HG03575 (cell line): ENCODE results near the gene SLC6A8.
"Not testable (repeated sequence)": the region's sequence is repeated elsewhere in the genome, so short reads cannot be mapped to it uniquely, and the experiment has no call there.

Experiments used
- ATAC-seq: cut with Tn5 transposase; IDR thresholded peaks from one replicate; pipeline ENCODE4 v1.9.1; 2021; ENCODE audit not compliant: unreplicated experiment, insufficient number of reproducible peaks, low FRiP score; ENCODE audit errors: extremely low read depth

Gene SLC6A8

GRCh38 chrX:153689654-153690465 is 2.1 kb downstream of the SLC6A8 start:
- ATAC-seq: no peak

DNA sequence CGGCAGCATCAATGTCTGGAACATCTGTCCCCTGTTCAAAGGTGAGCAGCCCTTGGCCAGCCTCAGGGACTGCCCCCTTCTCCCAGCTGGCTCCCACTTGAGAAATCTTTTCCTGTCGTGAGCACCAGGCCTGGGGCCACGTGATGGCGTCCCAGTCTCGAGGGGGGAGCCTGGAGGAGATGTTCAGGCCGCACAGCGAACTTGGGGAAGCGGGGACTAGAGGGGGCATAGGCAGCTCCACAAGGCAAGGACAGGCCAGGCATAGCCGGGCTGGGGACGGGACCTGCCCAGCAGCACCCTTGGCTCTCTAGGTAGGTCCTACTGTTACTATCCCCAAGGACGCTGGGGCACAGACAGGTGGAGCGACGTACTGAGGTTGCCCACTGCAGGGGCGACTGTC is 2.7 kb downstream of the SLC6A8 start:
- no peak for ATAC-seq

GRCh38 chrX:153691032-153691827 is 3.5 kb downstream of the SLC6A8 start:
- not testable (repeated sequence) for ATAC-seq

GRCh38 chrX:153692003-153692402 is 4.3 kb downstream of the SLC6A8 start:
- ATAC-seq: no peak

DNA sequence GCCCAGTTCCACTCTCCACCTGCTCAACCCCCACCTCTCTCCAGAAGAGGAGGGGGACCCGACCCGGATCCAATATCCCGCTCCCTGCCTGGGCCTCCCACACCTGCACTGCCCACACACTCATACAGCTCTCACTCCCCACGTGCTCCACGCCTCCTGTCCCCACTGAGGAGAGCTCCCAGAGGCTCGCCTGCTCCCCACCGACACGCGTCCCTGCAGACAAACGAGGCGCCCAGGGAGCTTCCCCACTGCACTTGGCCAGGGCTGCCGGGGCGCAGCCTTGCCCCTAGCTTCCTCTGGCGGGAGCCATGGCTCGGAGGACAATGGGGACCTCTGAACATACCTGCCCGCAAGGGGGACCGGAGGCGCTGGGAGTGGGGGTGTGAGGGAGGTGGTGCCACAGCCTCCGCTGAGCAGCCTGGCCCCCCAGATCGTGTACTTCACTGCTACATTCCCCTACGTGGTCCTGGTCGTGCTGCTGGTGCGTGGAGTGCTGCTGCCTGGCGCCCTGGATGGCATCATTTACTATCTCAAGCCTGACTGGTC is 5.0 kb downstream of the SLC6A8 start:
- ATAC-seq: no peak

DNA sequence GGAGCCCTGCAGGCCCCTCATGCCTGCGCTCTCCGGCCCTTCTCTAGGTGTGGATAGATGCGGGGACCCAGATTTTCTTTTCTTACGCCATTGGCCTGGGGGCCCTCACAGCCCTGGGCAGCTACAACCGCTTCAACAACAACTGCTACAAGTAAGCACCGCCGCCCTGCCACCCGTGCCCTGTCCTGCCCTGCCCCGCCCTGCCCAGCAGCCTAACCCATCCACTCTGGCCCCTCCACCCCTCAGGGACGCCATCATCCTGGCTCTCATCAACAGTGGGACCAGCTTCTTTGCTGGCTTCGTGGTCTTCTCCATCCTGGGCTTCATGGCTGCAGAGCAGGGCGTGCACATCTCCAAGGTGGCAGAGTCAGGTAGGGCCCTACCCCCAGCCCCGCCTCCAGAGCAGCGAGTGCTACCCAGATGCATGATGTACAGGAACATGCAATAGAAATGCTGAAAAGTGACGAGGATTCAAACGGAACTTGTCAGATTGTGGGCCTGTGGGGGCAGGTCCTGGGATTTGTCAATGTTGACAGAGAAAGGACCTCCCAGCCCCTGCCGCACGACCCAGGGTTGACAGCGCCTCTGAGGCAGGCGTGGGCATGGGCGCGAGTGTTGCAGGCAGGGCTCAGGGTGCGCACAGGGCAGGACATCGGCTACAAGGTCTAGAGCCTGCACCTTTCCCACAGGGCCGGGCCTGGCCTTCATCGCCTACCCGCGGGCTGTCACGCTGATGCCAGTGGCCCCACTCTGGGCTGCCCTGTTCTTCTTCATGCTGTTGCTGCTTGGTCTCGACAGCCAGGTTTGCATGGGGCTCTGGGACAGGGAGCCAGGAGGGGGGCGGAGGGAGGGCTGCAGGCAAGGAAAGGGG is 5.7 kb downstream of the SLC6A8 start:
- ATAC-seq: no peak

DNA sequence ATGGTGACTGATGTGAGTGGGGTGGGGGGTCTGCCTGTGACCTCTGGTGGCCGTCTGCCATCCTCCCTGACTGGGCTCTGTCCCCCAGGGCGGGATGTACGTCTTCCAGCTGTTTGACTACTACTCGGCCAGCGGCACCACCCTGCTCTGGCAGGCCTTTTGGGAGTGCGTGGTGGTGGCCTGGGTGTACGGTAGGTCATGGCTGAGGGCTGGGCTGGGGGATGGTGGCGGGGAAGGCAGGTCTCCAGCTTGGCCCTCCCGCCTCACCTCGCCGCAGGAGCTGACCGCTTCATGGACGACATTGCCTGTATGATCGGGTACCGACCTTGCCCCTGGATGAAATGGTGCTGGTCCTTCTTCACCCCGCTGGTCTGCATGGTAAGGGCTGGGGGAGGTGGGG is 6.5 kb downstream of the SLC6A8 start:
- ATAC-seq: not testable (repeated sequence)

- no peak for ATAC-seq
Measured at GRCh38 chrX:153694687-153695270, 7.1 kb downstream of the SLC6A8 start.

GRCh38 chrX:153696100-153696499 is 8.4 kb downstream of the SLC6A8 start:
- ATAC-seq: no peak

DNA sequence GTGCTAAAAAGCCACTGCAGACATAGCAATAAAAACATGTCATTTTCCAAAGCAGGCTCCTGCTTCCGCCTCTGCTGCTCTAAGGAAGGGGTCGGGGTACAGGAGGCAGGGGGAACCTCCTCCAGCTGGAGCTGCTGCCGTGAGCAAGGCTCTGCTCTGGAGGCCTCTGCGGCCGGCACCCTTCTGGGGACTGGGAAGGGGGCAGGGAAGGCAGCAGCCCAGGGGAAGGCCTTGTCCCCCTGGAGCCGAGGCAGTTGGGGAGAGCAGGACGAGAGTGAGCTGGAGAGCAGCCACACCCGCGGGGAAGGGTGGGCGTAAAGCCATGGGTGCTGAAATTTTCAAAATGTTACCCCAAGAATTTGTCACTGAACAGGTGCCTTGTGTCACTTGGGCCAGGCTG is 8.8 kb downstream of the SLC6A8 start:
- ATAC-seq: not testable (repeated sequence)

DNA sequence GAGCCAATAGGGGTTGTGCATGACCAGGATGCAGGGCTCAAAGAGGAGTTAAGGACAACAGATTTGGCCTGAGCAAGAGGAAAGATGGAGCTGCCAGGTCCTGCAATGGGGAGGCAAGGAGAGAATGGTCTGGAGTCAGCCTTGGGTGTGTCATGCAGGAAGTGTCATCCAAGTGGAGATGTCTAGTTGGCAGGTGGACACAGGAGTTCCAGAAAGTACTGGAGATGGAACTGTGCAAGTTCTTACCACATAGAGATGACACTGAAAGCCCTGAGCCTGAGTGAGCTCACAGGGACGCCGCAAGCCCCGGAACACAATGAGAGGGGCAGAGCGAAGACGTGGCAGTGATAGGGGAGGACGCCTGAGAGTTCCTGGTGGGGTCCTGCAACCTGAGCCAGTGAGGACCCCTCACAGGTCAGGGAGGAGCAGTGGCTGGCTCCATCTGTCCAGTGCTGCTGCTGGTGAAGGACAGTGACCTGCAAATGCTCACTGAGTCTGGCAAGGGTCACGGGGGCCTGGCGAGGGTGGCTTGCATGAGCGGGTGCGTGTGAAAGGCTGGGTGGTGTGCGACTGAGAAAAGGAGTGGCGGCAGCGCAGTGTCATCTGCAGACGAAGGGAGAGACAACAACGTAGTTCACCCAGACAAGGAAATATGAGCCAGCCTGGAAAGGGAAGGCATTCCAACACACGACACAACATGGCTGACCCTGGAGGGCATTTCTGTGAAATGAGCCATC is 9.4 kb downstream of the SLC6A8 start:
- ATAC-seq: not testable (repeated sequence)

DNA sequence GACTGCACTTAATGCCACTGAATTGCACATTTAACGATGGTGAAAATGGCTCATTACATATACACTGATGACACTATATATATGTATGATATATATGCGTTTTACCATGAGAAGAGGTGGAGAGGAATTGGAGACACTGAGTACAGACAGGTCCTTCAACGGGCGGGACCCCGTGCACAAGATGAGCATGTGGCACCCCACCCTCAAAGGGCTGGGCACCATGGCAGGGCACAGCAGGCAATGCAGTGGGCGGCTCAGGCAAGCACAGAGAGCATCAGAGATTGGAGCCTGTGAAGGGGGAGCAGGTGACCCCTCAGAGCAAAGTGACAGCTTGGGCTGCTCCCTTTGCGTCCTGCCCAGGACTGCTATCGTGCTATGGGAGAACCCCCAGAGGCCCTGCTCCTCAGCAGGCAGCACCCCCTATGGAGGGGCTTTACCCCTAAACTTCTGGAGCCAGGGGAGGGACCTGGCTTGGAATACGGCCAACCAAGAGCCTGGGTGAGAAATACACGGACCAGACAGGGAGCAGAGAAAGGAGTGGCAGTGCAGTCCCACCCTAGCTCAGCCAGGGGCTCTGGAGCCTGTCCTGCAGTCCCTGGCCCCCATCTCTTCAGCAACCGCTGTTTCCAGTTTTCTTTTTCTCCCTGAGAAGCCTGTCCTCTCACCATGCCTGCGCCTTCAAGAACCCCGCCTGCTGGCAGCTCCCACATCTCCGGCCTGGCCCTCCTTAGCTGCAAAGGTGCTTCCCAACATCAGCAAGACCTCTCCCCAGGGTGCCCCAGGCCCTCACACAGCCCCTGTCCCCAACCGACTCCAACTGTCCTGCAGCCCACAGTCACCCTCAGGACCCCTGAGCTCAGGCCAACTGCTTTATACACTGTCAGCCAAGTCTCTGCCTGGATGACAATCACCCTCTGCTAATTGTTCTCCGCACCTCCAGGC is 10.5 kb downstream of the SLC6A8 start:
- ATAC-seq: no peak

DNA sequence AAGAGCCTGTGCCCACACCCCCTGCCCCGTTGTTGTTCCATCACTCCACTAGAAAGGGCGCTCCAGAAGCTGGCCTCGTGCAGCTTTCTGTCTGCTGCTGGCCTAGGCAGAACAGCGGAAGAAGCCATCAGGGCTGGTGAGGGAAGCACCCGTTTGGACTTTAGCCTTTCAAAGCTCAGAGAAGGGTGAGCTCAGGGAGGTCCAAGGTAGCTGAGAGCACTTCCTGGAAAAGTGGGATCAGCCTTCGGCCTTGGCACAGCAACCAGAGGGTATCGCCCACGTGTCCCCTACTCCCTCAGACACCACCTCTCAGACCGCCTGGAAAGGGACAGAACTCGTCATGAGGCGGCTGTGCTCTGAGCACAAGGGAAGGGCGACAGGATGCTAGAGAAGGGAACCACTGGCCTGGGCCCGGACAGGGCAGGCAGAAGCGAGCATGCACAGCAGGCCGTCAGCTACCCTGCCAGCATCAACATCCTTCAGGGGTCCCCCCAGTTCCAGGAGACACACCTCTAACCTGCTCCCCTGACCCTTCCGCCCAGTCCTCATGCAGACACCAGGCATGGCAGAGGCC is 11.6 kb downstream of the SLC6A8 start:
- not testable (repeated sequence) for ATAC-seq

GRCh38 chrX:153699784-153700371 is 12.2 kb downstream of the SLC6A8 start:
- ATAC-seq: not testable (repeated sequence)

GRCh38 chrX:153700376-153700945 is 12.7 kb downstream of the SLC6A8 start:
- no peak for ATAC-seq

- ATAC-seq: no peak
Measured at GRCh38 chrX:153700967-153701366, 13.2 kb downstream of the SLC6A8 start.
